Smooth muscle cell (in vitro differentiated cells): ENCODE data around the gene RANBP3. TPM values are rescaled to one million over a fixed set of nuclear protein-coding genes. Genes with fewer than 3 reads are reported as not detected.

Source experiments
- DNase-seq: peaks from one replicate; lab custom pipeline; 2025; ENCODE audit not compliant: unreplicated experiment; lab: John Stamatoyannopoulos, UW
- H2AFZ ChIP-seq: fragments of 200-600 bp; sonication (generic); 2 replicates; pipeline ENCODE4 v1.6.0; 2016; ENCODE audit warnings: antibody characterized with exemption, low read depth, mild to moderate bottlenecking
- H3F3A ChIP-seq: fragments of 200-600 bp; sonication (generic); 2 replicates; pipeline ENCODE4 v1.6.0; 2017; ENCODE audit warnings: antibody characterized with exemption, low read depth
- H3K27ac ChIP-seq: fragments of 200-600 bp; sonication (generic); 2 replicates; pipeline ENCODE4 v1.5.1; 2016; ENCODE audit warnings: low read depth, mild to moderate bottlenecking
- H3K27me3 ChIP-seq: fragments of 200-600 bp; sonication (generic); 2 replicates; pipeline ENCODE4 v1.6.1; 2016; ENCODE audit warnings: low read depth, mild to moderate bottlenecking
- H3K36me3 ChIP-seq: fragments of 200-600 bp; sonication (generic); 2 replicates; pipeline ENCODE4 v1.5.1; 2016; ENCODE audit warnings: low read depth
- H3K4me1 ChIP-seq: fragments of 200-600 bp; sonication (generic); 2 replicates; pipeline ENCODE4 v1.5.1; 2016; ENCODE audit warnings: low read depth
- H3K4me2 ChIP-seq: fragments of 200-600 bp; sonication (generic); 2 replicates; pipeline ENCODE4 v1.6.0; 2016; ENCODE audit warnings: mild to moderate bottlenecking
- H3K4me3 ChIP-seq: fragments of 200-600 bp; sonication (generic); 2 replicates; pipeline ENCODE4 v1.5.1; 2016; ENCODE audit warnings: mild to moderate bottlenecking
- H3K79me2 ChIP-seq: fragments of 200-600 bp; sonication (generic); 2 replicates; pipeline ENCODE4 v1.6.0; 2016; ENCODE audit warnings: low read depth, mild to moderate bottlenecking
- H3K9ac ChIP-seq: fragments of 200-600 bp; sonication (generic); 2 replicates; pipeline ENCODE4 v1.6.0; 2016; ENCODE audit warnings: low read depth
- H3K9me3 ChIP-seq: fragments of 200-600 bp; sonication (generic); replicated peaks from 2 replicates; pipeline ENCODE4 v1.5.1; 2016; ENCODE audit warnings: low read depth
- H4K20me1 ChIP-seq: fragments of 200-600 bp; sonication (generic); 2 replicates; pipeline ENCODE4 v1.6.0; 2016; ENCODE audit warnings: low read depth
- WGBS: methylation state at CpG from one replicate; pipeline ENCODE4 v1.1.7; 2016; ENCODE audit warnings: low lambda C conversion rate; 5-methylcytosine and 5-hydroxymethylcytosine counted together
- polyA plus RNA-seq: library from polyadenylated mRNA; unstranded; fragments of >200 nt; fragmentation: Nextera tagmentation; extraction: Ambion mirVana; gene quantifications from 2 replicates; pipeline ENCODE4 v1.2.1, GENCODE V29; 2016
- total RNA-seq: library from RNA; depleted of rRNA; stranded (reverse); fragments of >200 nt; gene quantifications from 2 replicates; pipeline ENCODE4 v1.2.3, GENCODE V29; 2014
- TF ChIP-seq, protein P1 (sequence below): fragments of 200-600 bp; sonication (generic); IDR thresholded peaks from 2 replicates; pipeline ENCODE4 v1.5.1; 2017; ENCODE audit warnings: borderline replicate concordance, mild to moderate bottlenecking, antibody characterized with exemption; ENCODE audit not compliant: insufficient read depth, poor library complexity, severe bottlenecking

The RANBP3 gene
- total and polyA plus RNA-seq, 2 experiments from 2014 or later: 13.4 to 65.8 TPM

DNA sequence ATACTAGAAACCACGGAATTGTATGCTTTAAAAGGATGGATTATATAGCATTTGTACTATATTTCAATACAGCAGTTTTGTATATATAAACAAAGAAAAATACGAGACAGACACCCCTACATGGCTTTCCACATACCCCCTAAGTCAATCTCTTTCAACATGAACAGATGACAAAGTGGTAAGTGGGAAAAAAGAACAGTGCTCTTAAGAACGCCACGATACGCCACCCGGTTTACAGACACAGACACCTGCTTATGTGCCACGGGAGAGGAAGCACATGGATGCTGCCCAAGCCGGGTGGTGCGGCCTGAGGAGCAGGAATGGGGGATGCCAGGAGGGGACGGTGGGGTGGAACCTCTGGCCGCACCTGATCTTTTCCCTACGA is 55.8 kb downstream of the RANBP3 start:
- 99% methylated on average over 12 of the region's 12 CpGs for WGBS
- no peaks in the 10 kb centered on the region for H3F3A ChIP-seq

DNA sequence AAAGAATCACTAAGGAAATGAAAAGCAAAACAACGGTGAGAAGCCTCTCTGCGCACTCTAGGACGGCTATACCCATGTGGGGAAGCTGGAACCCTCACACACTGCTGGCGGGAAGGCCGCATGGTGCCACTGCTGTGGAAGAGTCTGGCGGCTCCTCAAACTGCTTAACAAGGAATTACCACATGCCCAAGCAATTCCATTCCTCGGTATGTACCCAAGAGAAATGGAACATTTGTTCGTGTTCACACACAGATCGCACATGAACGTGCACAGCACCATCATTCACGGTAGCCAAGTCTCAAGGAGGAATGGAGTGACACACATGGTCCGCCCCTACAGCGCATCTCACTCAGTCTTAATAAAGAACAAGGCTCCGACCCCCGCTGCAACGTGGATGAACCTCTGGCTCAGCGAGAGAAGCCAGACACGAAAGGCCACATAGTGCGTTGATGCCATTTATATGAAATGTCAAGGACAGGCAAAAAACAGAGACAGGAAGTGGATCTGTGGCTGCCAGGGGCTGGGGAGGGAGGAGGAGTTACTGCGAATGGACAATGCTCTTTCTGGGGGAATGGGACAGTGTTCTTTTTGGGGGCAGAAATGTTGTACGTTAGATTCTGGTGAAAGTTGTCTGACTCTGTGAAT is 56.3 kb downstream of the RANBP3 start:
- Histone ChIP-seq H3F3A (no peaks in the 10 kb centered on the region), H3K9me3 (no peaks in the 10 kb centered on the region), H3K4me3 (no peak overlapping the region), H3K27ac (no peak overlapping the region), H3K27me3 (no peaks in the 10 kb centered on the region), H3K4me1 (no peaks in the 10 kb centered on the region), H3K9ac (no peak overlapping the region), H2AFZ (no peak overlapping the region), H3K36me3 (no peaks in the 10 kb centered on the region), H3K79me2 (no peaks in the 10 kb centered on the region), H4K20me1 (no peaks in the 10 kb centered on the region), H3K4me2 (no peak overlapping the region)
- TF ChIP-seq, protein P1, sequence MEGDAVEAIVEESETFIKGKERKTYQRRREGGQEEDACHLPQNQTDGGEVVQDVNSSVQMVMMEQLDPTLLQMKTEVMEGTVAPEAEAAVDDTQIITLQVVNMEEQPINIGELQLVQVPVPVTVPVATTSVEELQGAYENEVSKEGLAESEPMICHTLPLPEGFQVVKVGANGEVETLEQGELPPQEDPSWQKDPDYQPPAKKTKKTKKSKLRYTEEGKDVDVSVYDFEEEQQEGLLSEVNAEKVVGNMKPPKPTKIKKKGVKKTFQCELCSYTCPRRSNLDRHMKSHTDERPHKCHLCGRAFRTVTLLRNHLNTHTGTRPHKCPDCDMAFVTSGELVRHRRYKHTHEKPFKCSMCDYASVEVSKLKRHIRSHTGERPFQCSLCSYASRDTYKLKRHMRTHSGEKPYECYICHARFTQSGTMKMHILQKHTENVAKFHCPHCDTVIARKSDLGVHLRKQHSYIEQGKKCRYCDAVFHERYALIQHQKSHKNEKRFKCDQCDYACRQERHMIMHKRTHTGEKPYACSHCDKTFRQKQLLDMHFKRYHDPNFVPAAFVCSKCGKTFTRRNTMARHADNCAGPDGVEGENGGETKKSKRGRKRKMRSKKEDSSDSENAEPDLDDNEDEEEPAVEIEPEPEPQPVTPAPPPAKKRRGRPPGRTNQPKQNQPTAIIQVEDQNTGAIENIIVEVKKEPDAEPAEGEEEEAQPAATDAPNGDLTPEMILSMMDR: no peak
- DNase-seq: no peak
- WGBS: 94% methylated on average over 21 of the region's 21 CpGs

More for the DNA sequence above, 55.8 kb downstream of the RANBP3 start:
- H2AFZ ChIP-seq: no peak overlapping the region
- H3K36me3 ChIP-seq: no peaks in the 10 kb centered on the region
- no peak overlapping the region for H3K9ac ChIP-seq
- no peak overlapping the region for H3K4me3 ChIP-seq
- no peak for DNase-seq
- TF ChIP-seq, protein P1: no peak
- H3K79me2 ChIP-seq: no peaks in the 10 kb centered on the region
- no peaks in the 10 kb centered on the region for H4K20me1 ChIP-seq
- H3K4me2 ChIP-seq: no peak overlapping the region
- H3K27ac ChIP-seq: no peak overlapping the region
- no peaks in the 10 kb centered on the region for H3K9me3 ChIP-seq
- H3K4me1 ChIP-seq: no peaks in the 10 kb centered on the region
- no peaks in the 10 kb centered on the region for H3K27me3 ChIP-seq

GRCh38 chr19:5918463-5919079 is 59.4 kb downstream of the RANBP3 start:
- Histone ChIP-seq H4K20me1 (no peaks in the 10 kb centered on the region), H3K27ac (no peak overlapping the region), H3K9ac (no peak overlapping the region), H3K27me3 (no peaks in the 10 kb centered on the region), H3K36me3 (no peaks in the 10 kb centered on the region), H3K79me2 (no peaks in the 10 kb centered on the region), H3K4me2 (no peak overlapping the region), H3K4me1 (no peaks in the 10 kb centered on the region), H3K4me3 (no peak overlapping the region), H2AFZ (no peak overlapping the region), H3F3A (no peaks in the 10 kb centered on the region), H3K9me3 (no peaks in the 10 kb centered on the region)
- WGBS: 98% methylated on average over 20 of the region's 20 CpGs
- TF ChIP-seq, protein P1: no peak
- no peak for DNase-seq
